ENCODE results near the gene APEX2. TPM values are rescaled to one million over a fixed set of nuclear protein-coding genes. Genes with fewer than 3 reads are reported as not detected.
"Not testable (repeated sequence)": the region's sequence is repeated elsewhere in the genome, so short reads cannot be mapped to it uniquely, and the experiment has no call there.

APEX2 gene
- 10 to 100 TPM; 26.9 to 28.0 TPM for total RNA-seq

GRCh38 chrX:54999717-55000598 is at the start of gene APEX2:
Gene APEX2, plus strand, starts transcription at chrX:55000363. Its CDS starts 60 bp downstream, at chrX:55000423.
- DNase-seq: peak; percentile 91
- ChIA-PET CTCF (interaction anchor here (0.8 to 2.5 kb wide), 9 partner anchors 10 to 819 kb away, joined by 3 to 16 read pairs (median 3); partner anchors contain the start of genes MAGEH1 and RRAGB), POLR2A (interaction anchor here (0.6 to 2.4 kb wide), 14 partner anchors 9 to 1285 kb away, joined by 3 to 12 read pairs (median 4); partner anchors contain the start of genes MAGED2, MAGEH1, PHF8 and TSR2)
- peaks cover 26% of the 10 kb centered on the region for H3K36me3 Mint-ChIP-seq (ENCODE audit: low read depth)
- H3K4me3 Mint-ChIP-seq: peak within 1 kb of the TSS; percentile 88
- H3K9me3 Mint-ChIP-seq (ENCODE audit: insufficient read depth): no peaks in the 10 kb centered on the region
- ATAC-seq: peak; percentile 95
- H3K27ac Mint-ChIP-seq: peak within 1 kb of the TSS; percentile 93
- peaks cover 30% of the 10 kb centered on the region for H3K4me1 Mint-ChIP-seq (ENCODE audit: low read depth)
- H3K27me3 Mint-ChIP-seq (ENCODE audit: low read depth): no peaks in the 10 kb centered on the region

- no peak for DNase-seq
- CTCF ChIA-PET: no interaction called here
- H3K27ac Mint-ChIP-seq: no peak overlapping the region
- no peak overlapping the region for H3K4me3 Mint-ChIP-seq
- no peaks in the 10 kb centered on the region for H3K36me3 Mint-ChIP-seq (ENCODE audit: low read depth)
- POLR2A ChIA-PET: no interaction called here
- ATAC-seq: no peak
- no peaks in the 10 kb centered on the region for H3K27me3 Mint-ChIP-seq (ENCODE audit: low read depth)
- H3K9me3 Mint-ChIP-seq (ENCODE audit: insufficient read depth): no peaks in the 10 kb centered on the region
- no peaks in the 10 kb centered on the region for H3K4me1 Mint-ChIP-seq (ENCODE audit: low read depth)
Observed at GRCh38 chrX:54950730-54951375, 49.3 kb upstream of the APEX2 start.

GRCh38 chrX:54961750-54962149 is 38.4 kb upstream of the APEX2 start:
- Mint-ChIP-seq H3K9me3 (ENCODE audit: insufficient read depth) (no peaks in the 10 kb centered on the region), H3K36me3 (ENCODE audit: low read depth) (no peaks in the 10 kb centered on the region), H3K27me3 (ENCODE audit: low read depth) (peaks cover 3% of the 10 kb centered on the region), H3K4me3 (no peak overlapping the region), H3K27ac (no peak overlapping the region), H3K4me1 (ENCODE audit: low read depth) (peaks cover 8% of the 10 kb centered on the region)
- DNase-seq (no peak), ATAC-seq (no peak)
- CTCF ChIA-PET: no interaction called here
- POLR2A ChIA-PET: no interaction called here

- Mint-ChIP-seq H3K4me3 (no peak overlapping the region), H3K27me3 (ENCODE audit: low read depth) (peaks cover 3% of the 10 kb centered on the region), H3K36me3 (ENCODE audit: low read depth) (no peaks in the 10 kb centered on the region), H3K27ac (no peak overlapping the region), H3K4me1 (ENCODE audit: low read depth) (peaks cover 8% of the 10 kb centered on the region), H3K9me3 (ENCODE audit: insufficient read depth) (no peaks in the 10 kb centered on the region)
- ATAC-seq (no peak), DNase-seq (no peak)
- CTCF ChIA-PET: no interaction called here
- POLR2A ChIA-PET: no interaction called here
Observed at GRCh38 chrX:54964766-54965497, 35.2 kb upstream of the APEX2 start.

GRCh38 chrX:54977387-54977786 is 22.8 kb upstream of the APEX2 start:
- Mint-ChIP-seq H3K4me3 (no peak overlapping the region), H3K36me3 (ENCODE audit: low read depth) (no peaks in the 10 kb centered on the region), H3K27ac (no peak overlapping the region), H3K4me1 (ENCODE audit: low read depth) (no peaks in the 10 kb centered on the region), H3K27me3 (ENCODE audit: low read depth) (no peaks in the 10 kb centered on the region), H3K9me3 (ENCODE audit: insufficient read depth) (no peaks in the 10 kb centered on the region)
- no peak for ATAC-seq
- ChIA-PET CTCF (no interaction called here), POLR2A (no interaction called here)
- DNase-seq: no peak

GRCh38 chrX:54978448-54978847 is 21.7 kb upstream of the APEX2 start:
- DNase-seq (no peak), ATAC-seq (no peak)
- no peaks in the 10 kb centered on the region for H3K9me3 Mint-ChIP-seq (ENCODE audit: insufficient read depth)
- CTCF ChIA-PET: no interaction called here
- POLR2A ChIA-PET: no interaction called here
- no peaks in the 10 kb centered on the region for H3K27me3 Mint-ChIP-seq (ENCODE audit: low read depth)
- H3K36me3 Mint-ChIP-seq (ENCODE audit: low read depth): no peaks in the 10 kb centered on the region
- no peaks in the 10 kb centered on the region for H3K4me1 Mint-ChIP-seq (ENCODE audit: low read depth)
- H3K27ac Mint-ChIP-seq: no peak overlapping the region
- H3K4me3 Mint-ChIP-seq: no peak overlapping the region

- H3K4me1 Mint-ChIP-seq (ENCODE audit: low read depth): no peaks in the 10 kb centered on the region
- no peaks in the 10 kb centered on the region for H3K36me3 Mint-ChIP-seq (ENCODE audit: low read depth)
- ATAC-seq: no peak
- ChIA-PET POLR2A (no interaction called here), CTCF (no interaction called here)
- no peak for DNase-seq
- no peak overlapping the region for H3K27ac Mint-ChIP-seq
- no peaks in the 10 kb centered on the region for H3K27me3 Mint-ChIP-seq (ENCODE audit: low read depth)
- H3K4me3 Mint-ChIP-seq: no peak overlapping the region
- peaks cover 6% of the 10 kb centered on the region for H3K9me3 Mint-ChIP-seq (ENCODE audit: insufficient read depth)
Observed at GRCh38 chrX:54979432-54979831, 20.7 kb upstream of the APEX2 start.

- ATAC-seq (no peak), DNase-seq (no peak)
- H3K4me1 Mint-ChIP-seq (ENCODE audit: low read depth): no peaks in the 10 kb centered on the region
- ChIA-PET CTCF (no interaction called here), POLR2A (no interaction called here)
- no peak overlapping the region for H3K4me3 Mint-ChIP-seq
- no peak overlapping the region for H3K27ac Mint-ChIP-seq
- no peaks in the 10 kb centered on the region for H3K27me3 Mint-ChIP-seq (ENCODE audit: low read depth)
- H3K36me3 Mint-ChIP-seq (ENCODE audit: low read depth): no peaks in the 10 kb centered on the region
- peaks cover 6% of the 10 kb centered on the region for H3K9me3 Mint-ChIP-seq (ENCODE audit: insufficient read depth)
Observed at GRCh38 chrX:54980334-54980733, 19.8 kb upstream of the APEX2 start.

GRCh38 chrX:54983306-54983705 is 16.9 kb upstream of the APEX2 start:
- H3K4me1 Mint-ChIP-seq (ENCODE audit: low read depth); H3K27me3 Mint-ChIP-seq (ENCODE audit: low read depth); H3K27ac Mint-ChIP-seq; DNase-seq; H3K9me3 Mint-ChIP-seq (ENCODE audit: insufficient read depth); CTCF ChIA-PET; POLR2A ChIA-PET; H3K4me3 Mint-ChIP-seq; H3K36me3 Mint-ChIP-seq (ENCODE audit: low read depth); ATAC-seq: not testable (repeated sequence)

- H3K36me3 Mint-ChIP-seq (ENCODE audit: low read depth): no peaks in the 10 kb centered on the region
- CTCF ChIA-PET: no interaction called here
- POLR2A ChIA-PET: no interaction called here
- DNase-seq (no peak), ATAC-seq (no peak)
- no peaks in the 10 kb centered on the region for H3K9me3 Mint-ChIP-seq (ENCODE audit: insufficient read depth)
- H3K27ac Mint-ChIP-seq: no peak overlapping the region
- no peaks in the 10 kb centered on the region for H3K4me1 Mint-ChIP-seq (ENCODE audit: low read depth)
- no peak overlapping the region for H3K4me3 Mint-ChIP-seq
- no peaks in the 10 kb centered on the region for H3K27me3 Mint-ChIP-seq (ENCODE audit: low read depth)
Observed at GRCh38 chrX:54991706-54992105, 8.5 kb upstream of the APEX2 start.

GRCh38 chrX:54992911-54993622 is 7.1 kb upstream of the APEX2 start:
- H3K27ac Mint-ChIP-seq: no peak overlapping the region
- no peak overlapping the region for H3K4me3 Mint-ChIP-seq
- ATAC-seq (no peak), DNase-seq (no peak)
- H3K9me3 Mint-ChIP-seq (ENCODE audit: insufficient read depth): no peaks in the 10 kb centered on the region
- CTCF ChIA-PET: no interaction called here
- no peaks in the 10 kb centered on the region for H3K36me3 Mint-ChIP-seq (ENCODE audit: low read depth)
- POLR2A ChIA-PET: no interaction called here
- H3K27me3 Mint-ChIP-seq (ENCODE audit: low read depth): no peaks in the 10 kb centered on the region
- H3K4me1 Mint-ChIP-seq (ENCODE audit: low read depth): no peaks in the 10 kb centered on the region

Measured in activated CD8-positive, alpha-beta T cell treated with anti-CD3 and anti-CD28 coated beads, Interleukin-2, amount 10 ng/mL, durations not matched to agents 7 days and 5 days (primary cell).